ENCODE measurements around the gene BARX1. TPM values are rescaled to one million over a fixed set of nuclear protein-coding genes. Genes with fewer than 3 reads are reported as not detected.

Gene BARX1
- total and polyA plus RNA-seq, 9 of the 15 experiments (the other 6 are each of a cell fraction or from before 2014, with no cell fraction given): 0.11 to 0.14 TPM; not detected in 7

DNA sequence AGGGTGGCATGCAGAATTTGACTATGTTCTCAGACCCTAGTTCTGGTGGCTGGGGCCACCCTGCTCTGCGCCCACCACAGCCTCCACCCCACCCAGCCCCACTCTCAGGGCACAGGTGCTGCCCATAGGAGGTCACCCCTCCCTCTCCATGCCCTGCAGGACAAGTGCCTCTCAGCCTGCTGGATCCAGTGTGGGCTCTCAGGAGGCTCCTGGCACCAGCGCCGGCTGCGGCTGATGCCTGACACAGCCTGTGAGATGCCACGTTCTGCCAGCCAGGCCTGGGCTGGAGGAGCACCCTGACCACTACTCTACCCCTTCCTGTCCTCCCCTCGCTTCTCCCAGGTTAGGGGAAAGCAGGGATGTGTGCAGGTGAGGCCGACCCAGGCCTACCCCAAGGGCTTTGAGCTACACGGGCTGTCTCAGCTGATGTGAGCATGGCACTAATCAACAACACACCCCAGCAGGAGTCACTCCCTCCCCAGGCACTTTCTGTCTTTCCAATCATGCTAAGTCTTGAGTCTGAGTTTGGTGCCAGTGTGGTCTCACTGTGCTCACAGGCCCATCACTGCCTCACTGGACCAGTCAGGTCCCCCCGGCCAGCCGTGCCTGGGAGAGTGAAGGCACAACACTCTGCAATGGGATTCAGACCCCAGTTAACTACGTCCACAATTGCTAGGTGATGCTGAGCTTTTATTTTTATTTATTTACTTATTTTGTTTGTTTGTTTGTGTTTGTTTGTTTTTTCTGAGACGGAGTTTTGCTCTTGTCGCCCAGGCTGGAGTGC lies 12.1 kb upstream of the BARX1 start:
- ChIA-PET POLR2A (no interaction called here), CTCF (ENCODE audit: low intra/inter-chr PET ratio) (no interaction called here)
- Histone ChIP-seq H4K20me1 (replicated peaks; ENCODE audit: control insufficient read depth, insufficient read depth, low read length) (peaks cover 5% of the 10 kb centered on the region; the same call in 1 of the 2 replicates), H3K9me3 (replicated peaks; ENCODE audit: control insufficient read depth, insufficient read depth, low read depth, low read length) (no peaks in the 10 kb centered on the region), H3K9me1 (ENCODE audit: control insufficient read depth, insufficient read depth, low read length) (no peaks in the 10 kb centered on the region), H3K4me2 (ENCODE audit: insufficient read depth, low read length) (no peak overlapping the region), H2AFZ (ENCODE audit: low read depth, low read length) (no peak overlapping the region), H3K36me3 (ENCODE audit: control insufficient read depth, insufficient read depth, low read length) (no peaks in the 10 kb centered on the region), H3K79me2 (ENCODE audit: control insufficient read depth, insufficient read depth, low read length) (no peaks in the 10 kb centered on the region), H3K27me3 (ENCODE audit: control insufficient read depth in 2 of 2, insufficient read depth in 2 of 2, low read length in 2 of 2) (peaks cover 0 to 20% of the 10 kb centered on the region in 2 experiments; a peak in 2 of 5 replicates), H3K9ac (ENCODE audit: insufficient read depth in 1 of 2, low read depth in 2 of 2, low read length in 2 of 2) (no peak overlapping the region; a peak in 1 of 4 replicates), H3K27ac (ENCODE audit: extremely low read depth, low read depth, low read length) (no peak overlapping the region), H3K4me1 (replicated peaks in 1 of 2; ENCODE audit: control insufficient read depth in 2 of 2, insufficient read depth in 2 of 2, low read length in 2 of 2) (peaks cover 5 to 6% of the 10 kb centered on the region in 2 experiments; a peak in 4 of 5 replicates), H3K4me3 (no peak overlapping the region)
- DNase-seq (ENCODE audit: extremely low read depth in 1 of 4, low spot score in 3 of 4) (no peak), ATAC-seq (no peak), FAIRE-seq (no peak)
- TF ChIP-seq TEAD2 (tag; IDR thresholded peaks at IDR 0.05) (no peak), ZNF699 (CRISPR knock-in tag; IDR thresholded peaks at IDR 0.05; ENCODE audit: insufficient replicate concordance) (no peak), RBM17 (IDR thresholded peaks at IDR 0.05; ENCODE audit: borderline replicate concordance, low read depth, low read length) (no peak), DMBX1 (CRISPR knock-in tag; IDR thresholded peaks at IDR 0.05; ENCODE audit: borderline replicate concordance) (no peak), NBN (IDR thresholded peaks at IDR 0.05; ENCODE audit: low read depth) (no peak), MYBL2 (IDR thresholded peaks at IDR 0.05; ENCODE audit: low read depth) (no peak), MYBL2 (CRISPR knock-in tag; IDR thresholded peaks at IDR 0.05; ENCODE audit: borderline replicate concordance) (no peak), ZNF124 (CRISPR knock-in tag; IDR thresholded peaks at IDR 0.05) (no peak), ZNF134 (CRISPR knock-in tag; conservative IDR thresholded peaks at IDR 0.05) (no peak), PHB (CRISPR knock-in tag; IDR thresholded peaks at IDR 0.05) (no peak), NFRKB (IDR thresholded peaks at IDR 0.05; ENCODE audit: low read depth) (no peak), KLF6 (CRISPR knock-in tag; IDR thresholded peaks at IDR 0.05; ENCODE audit: borderline replicate concordance) (no peak)
- TF ChIP-seq, protein P1, sequence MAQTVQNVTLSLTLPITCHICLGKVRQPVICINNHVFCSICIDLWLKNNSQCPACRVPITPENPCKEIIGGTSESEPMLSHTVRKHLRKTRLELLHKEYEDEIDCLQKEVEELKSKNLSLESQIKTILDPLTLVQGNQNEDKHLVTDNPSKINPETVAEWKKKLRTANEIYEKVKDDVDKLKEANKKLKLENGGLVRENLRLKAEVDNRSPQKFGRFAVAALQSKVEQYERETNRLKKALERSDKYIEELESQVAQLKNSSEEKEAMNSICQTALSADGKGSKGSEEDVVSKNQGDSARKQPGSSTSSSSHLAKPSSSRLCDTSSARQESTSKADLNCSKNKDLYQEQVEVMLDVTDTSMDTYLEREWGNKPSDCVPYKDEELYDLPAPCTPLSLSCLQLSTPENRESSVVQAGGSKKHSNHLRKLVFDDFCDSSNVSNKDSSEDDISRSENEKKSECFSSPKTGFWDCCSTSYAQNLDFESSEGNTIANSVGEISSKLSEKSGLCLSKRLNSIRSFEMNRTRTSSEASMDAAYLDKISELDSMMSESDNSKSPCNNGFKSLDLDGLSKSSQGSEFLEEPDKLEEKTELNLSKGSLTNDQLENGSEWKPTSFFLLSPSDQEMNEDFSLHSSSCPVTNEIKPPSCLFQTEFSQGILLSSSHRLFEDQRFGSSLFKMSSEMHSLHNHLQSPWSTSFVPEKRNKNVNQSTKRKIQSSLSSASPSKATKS (CRISPR knock-in tag; IDR thresholded peaks at IDR 0.05): no peak
- TF ChIP-seq, protein P2, sequence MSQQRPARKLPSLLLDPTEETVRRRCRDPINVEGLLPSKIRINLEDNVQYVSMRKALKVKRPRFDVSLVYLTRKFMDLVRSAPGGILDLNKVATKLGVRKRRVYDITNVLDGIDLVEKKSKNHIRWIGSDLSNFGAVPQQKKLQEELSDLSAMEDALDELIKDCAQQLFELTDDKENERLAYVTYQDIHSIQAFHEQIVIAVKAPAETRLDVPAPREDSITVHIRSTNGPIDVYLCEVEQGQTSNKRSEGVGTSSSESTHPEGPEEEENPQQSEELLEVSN (IDR thresholded peaks at IDR 0.05; ENCODE audit: borderline replicate concordance in 1 of 2, extremely low read depth in 1 of 2, insufficient read depth in 1 of 2, insufficient read length in 1 of 2, low read depth in 1 of 2, low read length in 1 of 2, poor library complexity in 1 of 2, severe bottlenecking in 1 of 2): no peak
- TF ChIP-seq, protein P3, sequence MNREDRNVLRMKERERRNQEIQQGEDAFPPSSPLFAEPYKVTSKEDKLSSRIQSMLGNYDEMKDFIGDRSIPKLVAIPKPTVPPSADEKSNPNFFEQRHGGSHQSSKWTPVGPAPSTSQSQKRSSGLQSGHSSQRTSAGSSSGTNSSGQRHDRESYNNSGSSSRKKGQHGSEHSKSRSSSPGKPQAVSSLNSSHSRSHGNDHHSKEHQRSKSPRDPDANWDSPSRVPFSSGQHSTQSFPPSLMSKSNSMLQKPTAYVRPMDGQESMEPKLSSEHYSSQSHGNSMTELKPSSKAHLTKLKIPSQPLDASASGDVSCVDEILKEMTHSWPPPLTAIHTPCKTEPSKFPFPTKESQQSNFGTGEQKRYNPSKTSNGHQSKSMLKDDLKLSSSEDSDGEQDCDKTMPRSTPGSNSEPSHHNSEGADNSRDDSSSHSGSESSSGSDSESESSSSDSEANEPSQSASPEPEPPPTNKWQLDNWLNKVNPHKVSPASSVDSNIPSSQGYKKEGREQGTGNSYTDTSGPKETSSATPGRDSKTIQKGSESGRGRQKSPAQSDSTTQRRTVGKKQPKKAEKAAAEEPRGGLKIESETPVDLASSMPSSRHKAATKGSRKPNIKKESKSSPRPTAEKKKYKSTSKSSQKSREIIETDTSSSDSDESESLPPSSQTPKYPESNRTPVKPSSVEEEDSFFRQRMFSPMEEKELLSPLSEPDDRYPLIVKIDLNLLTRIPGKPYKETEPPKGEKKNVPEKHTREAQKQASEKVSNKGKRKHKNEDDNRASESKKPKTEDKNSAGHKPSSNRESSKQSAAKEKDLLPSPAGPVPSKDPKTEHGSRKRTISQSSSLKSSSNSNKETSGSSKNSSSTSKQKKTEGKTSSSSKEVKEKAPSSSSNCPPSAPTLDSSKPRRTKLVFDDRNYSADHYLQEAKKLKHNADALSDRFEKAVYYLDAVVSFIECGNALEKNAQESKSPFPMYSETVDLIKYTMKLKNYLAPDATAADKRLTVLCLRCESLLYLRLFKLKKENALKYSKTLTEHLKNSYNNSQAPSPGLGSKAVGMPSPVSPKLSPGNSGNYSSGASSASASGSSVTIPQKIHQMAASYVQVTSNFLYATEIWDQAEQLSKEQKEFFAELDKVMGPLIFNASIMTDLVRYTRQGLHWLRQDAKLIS (CRISPR knock-in tag; IDR thresholded peaks at IDR 0.05): no peak
- intact Hi-C loops (cut with micrococcal nuclease) (no loop called here), in situ Hi-C loops (cut with MboI) (no loop called here)
- WGBS (ENCODE audit: insufficient coverage, low coverage, missing lambda C conversion rate): under 1% methylated on average over 13 of the region's 13 CpGs
- BruUV-seq (replicated peaks): no TSS peak
